Stimulated activated naive CD8-positive, alpha-beta T cell treated with anti-CD3 and anti-CD28 coated beads, Interleukin-15, Interleukin-2, amounts not matched to agents 100 U/mL and 50 U/mL, for 24 hours (primary cell): ENCODE measurements around the gene VNN1.
"Not testable (repeated sequence)": the region's sequence is repeated elsewhere in the genome, so short reads cannot be mapped to it uniquely, and the experiment has no call there.

ENCODE experiments used
- ATAC-seq: fragments of 150-1000 bp; cut with Tn5 transposase; one replicate; pipeline ENCODE4 v1.10.0; 2021
- DNase-seq: peaks from one replicate; pipeline ENCODE4 v3.0.0; 2021

Gene VNN1

DNA sequence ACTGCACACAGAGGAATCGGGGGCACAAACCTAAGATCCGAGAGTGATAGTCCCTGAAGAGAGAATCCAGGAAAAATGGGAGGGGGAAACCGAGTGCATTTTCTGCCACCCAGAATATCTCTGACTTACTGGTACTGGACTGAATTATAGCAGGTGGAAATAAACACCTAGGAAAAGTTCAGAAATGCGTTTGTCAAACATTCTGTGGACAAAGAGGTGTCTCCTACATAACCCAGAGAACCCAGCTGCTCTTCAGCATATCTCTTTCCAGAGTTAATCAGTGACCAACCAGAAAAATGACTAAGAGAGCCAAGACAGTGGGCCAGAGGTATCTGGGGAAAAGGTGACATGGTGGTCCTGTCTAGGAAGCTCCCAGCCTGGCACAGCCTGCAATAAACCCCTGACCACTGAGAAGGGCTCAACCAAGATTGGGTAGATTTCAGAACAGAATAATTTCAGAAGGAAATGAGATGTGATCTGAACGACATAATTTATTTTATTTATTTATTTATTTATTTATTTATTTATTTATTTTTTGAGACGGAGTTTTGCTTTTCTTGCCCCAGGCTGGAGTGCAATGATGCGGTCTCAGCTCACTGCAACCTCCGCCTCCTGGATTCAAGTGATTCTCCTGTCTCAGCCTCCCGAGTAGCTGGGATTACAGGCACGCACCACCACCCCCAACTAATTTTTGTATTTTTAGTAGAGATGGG is 6.0 kb upstream of the VNN1 start:
- ATAC-seq (no peak), DNase-seq (no peak)

- ATAC-seq (no peak), DNase-seq (no peak)
Measured at GRCh38 chr6:132715881-132716637, 2.2 kb upstream of the VNN1 start.

GRCh38 chr6:132715204-132715603 is 1.3 kb upstream of the VNN1 start:
- ATAC-seq (no peak), DNase-seq (no peak)

DNA sequence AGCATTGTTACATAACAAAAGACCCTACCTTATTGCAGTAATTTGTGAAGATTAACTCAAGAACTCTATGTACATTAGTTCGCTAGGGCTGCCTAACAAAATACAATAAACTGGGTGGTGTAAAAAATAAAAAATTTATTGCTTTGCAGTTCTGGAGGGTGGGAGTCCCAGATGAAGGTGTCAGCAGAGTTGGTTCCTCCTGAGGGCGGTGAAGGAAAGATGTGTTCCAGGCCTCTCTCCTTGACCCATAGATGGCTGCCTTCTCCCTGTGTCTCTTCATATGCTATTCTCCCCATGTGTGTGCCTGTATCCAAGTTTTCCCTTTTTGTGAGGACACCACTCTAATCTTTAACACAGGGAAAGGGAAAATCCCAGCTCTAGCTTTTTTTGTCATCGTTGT is 305 bp upstream of the VNN1 start:
- ATAC-seq = no peak
- no peak for DNase-seq

GRCh38 chr6:132712366-132712765 is 1.5 kb downstream of the VNN1 start:
- DNase-seq (no peak), ATAC-seq (no peak)

- ATAC-seq = no peak
- DNase-seq = no peak
Measured at GRCh38 chr6:132708771-132709170, 5.1 kb downstream of the VNN1 start.

GRCh38 chr6:132708002-132708401 is 5.9 kb downstream of the VNN1 start:
- DNase-seq (no peak), ATAC-seq (no peak)

- DNase-seq, ATAC-seq: not testable (repeated sequence)
Measured at GRCh38 chr6:132706756-132707155, 7.1 kb downstream of the VNN1 start.

DNA sequence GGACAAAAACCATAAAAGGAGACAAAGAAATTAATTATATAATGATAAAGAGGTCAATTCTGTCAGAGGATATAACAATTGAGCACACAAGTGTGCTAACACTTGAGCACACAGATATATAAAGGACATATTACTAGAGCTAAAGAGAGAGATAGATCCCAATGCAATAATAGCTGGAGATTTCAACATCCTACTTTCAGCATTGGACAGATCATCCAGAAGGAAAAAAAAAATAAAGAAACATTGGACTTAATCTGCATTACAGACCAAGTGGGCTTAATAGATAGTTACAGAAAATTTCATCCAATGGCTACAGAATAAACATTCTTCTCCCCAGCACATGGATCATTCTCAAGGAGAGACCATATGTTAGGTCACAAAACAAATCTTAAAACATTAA is 9.9 kb downstream of the VNN1 start:
- ATAC-seq (no peak), DNase-seq (no peak)

GRCh38 chr6:132698608-132699007 is 15.2 kb downstream of the VNN1 start:
- ATAC-seq (no peak), DNase-seq (no peak)

- DNase-seq (no peak), ATAC-seq (no peak)
Measured at GRCh38 chr6:132695773-132696172, 18.1 kb downstream of the VNN1 start.

DNA sequence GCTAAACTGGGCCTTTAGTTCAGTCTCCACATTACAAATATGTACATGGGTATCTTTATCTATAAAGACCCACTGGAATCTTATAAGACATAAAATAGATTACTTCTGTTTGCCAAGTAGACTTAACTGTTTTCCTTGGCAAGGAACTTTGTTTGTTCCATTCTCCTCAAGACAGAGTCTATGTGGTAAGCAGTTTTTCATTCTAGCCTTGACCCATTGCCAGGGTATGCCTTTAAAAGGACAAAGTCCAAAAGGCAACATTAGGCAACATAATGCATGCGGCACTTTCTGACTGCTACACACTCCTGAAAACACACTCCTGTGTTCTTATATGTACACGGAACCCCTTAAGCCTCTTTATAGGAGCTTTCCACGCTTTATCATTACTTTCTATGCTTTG is 20.4 kb downstream of the VNN1 start:
- no peak for ATAC-seq
- DNase-seq = no peak

GRCh38 chr6:132690678-132691077 is 23.2 kb downstream of the VNN1 start:
- DNase-seq (no peak), ATAC-seq (no peak)

- DNase-seq (no peak), ATAC-seq (no peak)
Measured at GRCh38 chr6:132687306-132687705, 26.5 kb downstream of the VNN1 start.

DNA sequence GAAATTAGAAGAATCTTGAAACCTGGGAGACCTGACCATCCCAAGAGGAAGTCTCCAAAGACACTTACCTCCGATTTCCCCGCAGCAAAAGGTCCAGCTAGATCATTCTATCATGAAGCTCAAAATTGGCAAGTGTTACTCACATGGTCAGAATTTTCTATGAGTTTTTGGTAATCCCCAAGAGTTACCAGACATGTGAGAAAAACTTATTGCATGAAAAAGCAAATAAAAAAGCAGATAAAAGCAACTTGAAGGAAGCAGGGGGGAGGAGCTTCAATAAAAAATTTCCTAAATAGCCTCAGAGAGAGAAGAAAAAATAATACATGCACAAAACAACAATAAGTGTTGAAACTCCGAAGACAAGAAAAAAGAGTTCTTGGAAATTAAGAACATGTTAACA is 27.3 kb downstream of the VNN1 start:
- DNase-seq = no peak
- no peak for ATAC-seq

DNA sequence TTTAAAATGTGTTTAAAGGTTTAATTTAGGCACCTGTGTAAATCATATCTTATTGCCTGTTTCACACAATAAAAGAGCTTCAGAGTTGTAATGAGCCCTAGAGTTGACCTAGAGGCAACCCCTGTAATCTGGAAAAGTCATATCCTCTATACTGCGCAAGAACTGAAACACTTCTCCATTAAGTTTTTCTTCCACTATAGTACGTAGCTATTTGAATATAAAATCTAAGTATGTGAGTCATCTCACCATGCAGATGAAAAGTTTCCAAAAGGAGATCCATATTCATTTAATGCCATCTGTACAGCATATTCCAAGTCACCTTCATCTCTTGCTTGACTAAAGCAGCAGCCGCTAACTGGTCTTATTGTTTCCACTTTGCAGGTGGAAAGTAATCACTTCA is 28.8 kb downstream of the VNN1 start:
- ATAC-seq (no peak), DNase-seq (no peak)

DNA sequence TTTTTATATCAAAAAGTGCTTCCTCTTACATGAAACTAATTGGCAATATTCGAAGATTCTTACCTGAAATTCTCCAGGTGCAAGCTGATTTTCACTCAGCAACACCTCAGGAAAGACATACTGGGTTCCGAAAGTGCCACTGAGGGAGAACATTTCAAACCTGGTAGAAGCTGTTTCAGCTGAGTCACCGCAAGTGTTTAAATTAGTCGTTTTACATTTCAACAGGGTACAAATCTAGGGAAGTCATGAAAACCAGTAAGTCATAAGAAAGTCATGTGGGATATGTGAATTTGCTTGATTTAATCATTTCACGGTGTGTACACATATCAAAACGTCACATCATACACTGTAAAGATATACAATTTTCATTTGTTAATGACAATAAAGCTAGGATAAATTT is 29.6 kb downstream of the VNN1 start:
- DNase-seq (no peak), ATAC-seq (no peak)

- no peak for DNase-seq
- ATAC-seq = no peak
Measured at GRCh38 chr6:132683543-132683942, 30.3 kb downstream of the VNN1 start.

DNA sequence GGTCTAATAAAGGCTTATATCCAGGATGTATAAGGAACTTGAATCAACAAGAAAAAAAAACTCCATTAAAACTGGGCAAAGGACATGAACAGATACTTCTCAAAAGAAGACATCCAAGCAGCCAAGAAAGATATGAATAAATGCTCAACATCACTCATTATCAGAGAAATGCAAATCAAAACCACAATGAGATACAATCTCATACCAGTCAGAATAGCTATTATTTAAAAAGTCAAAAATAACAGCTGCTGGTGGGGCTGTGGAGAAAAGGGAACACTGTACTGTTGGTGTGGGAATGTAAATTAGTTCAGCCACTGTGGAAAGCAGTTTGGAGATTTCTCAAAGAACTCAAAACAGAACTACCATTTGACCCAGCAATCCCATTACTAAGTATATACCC is 34.8 kb downstream of the VNN1 start:
- not testable (repeated sequence) for ATAC-seq

GRCh38 chr6:132675749-132676148 is 38.1 kb downstream of the VNN1 start:
- no peak for DNase-seq
- ATAC-seq = no peak

More for the DNA sequence above, 34.8 kb downstream of the VNN1 start:
- DNase-seq = not testable (repeated sequence)

- DNase-seq = no peak
- ATAC-seq = no peak
Measured at GRCh38 chr6:132675002-132675401, 38.9 kb downstream of the VNN1 start.

- DNase-seq (no peak), ATAC-seq (no peak)
Measured at GRCh38 chr6:132673376-132674094, 40.3 kb downstream of the VNN1 start.

GRCh38 chr6:132671295-132671694 is 42.6 kb downstream of the VNN1 start:
- DNase-seq = no peak
- no peak for ATAC-seq
